DMS 273 (cell line): ENCODE results near the gene ZFPL1.
"Not testable (repeated sequence)": the region's sequence is repeated elsewhere in the genome, so short reads cannot be mapped to it uniquely, and the experiment has no call there.

Experiments
- DNase-seq: peaks from one replicate; lab custom pipeline; 2025; ENCODE audit not compliant: unreplicated experiment; lab: John Stamatoyannopoulos, UW

The ZFPL1 gene

GRCh38 chr11:65113839-65114238 lies 29.8 kb downstream of the ZFPL1 start:
- DNase-seq = no peak

- DNase-seq = no peak
Measured at GRCh38 chr11:65114538-65115171, 30.6 kb downstream of the ZFPL1 start.

GRCh38 chr11:65115361-65116082 lies 31.5 kb downstream of the ZFPL1 start:
- DNase-seq = no peak

GRCh38 chr11:65116370-65117205 lies 32.6 kb downstream of the ZFPL1 start:
- peak; percentile 53 for DNase-seq

GRCh38 chr11:65117206-65118096 lies 33.4 kb downstream of the ZFPL1 start, which contains the start of gene ZNHIT2:
ZNHIT2 (minus strand) TSS chr11:65117701; CDS start chr11:65117653, 48 bp downstream.
- DNase-seq = peak; percentile 99

- peak; percentile 47 for DNase-seq
Measured at GRCh38 chr11:65118097-65118837, 34.2 kb downstream of the ZFPL1 start.

- not testable (repeated sequence) for DNase-seq
Measured at GRCh38 chr11:65118891-65119669, 35.1 kb downstream of the ZFPL1 start.

GRCh38 chr11:65119670-65119995 lies 35.6 kb downstream of the ZFPL1 start:
- DNase-seq = no peak

GRCh38 chr11:65120831-65121230 lies 36.8 kb downstream of the ZFPL1 start:
- DNase-seq = no peak

- DNase-seq = no peak
Measured at GRCh38 chr11:65121447-65121864, 37.4 kb downstream of the ZFPL1 start.

GRCh38 chr11:65121865-65122696 lies 38.1 kb downstream of the ZFPL1 start, which contains the start of the genes FAU and MRPL49:
FAU (minus strand) TSS chr11:65122134; CDS start chr11:65121813, 321 bp downstream.
MRPL49 (plus strand) TSS chr11:65122321; CDS start chr11:65122347, 26 bp downstream.
- peak; percentile 97 for DNase-seq

- no peak for DNase-seq
Measured at GRCh38 chr11:65124480-65125196, 40.6 kb downstream of the ZFPL1 start.

- no peak for DNase-seq
Measured at GRCh38 chr11:65125197-65126056, 41.4 kb downstream of the ZFPL1 start.

GRCh38 chr11:65126624-65127274 lies 42.7 kb downstream of the ZFPL1 start:
- no peak for DNase-seq

GRCh38 chr11:65127473-65128181 lies 43.6 kb downstream of the ZFPL1 start:
- DNase-seq = no peak
